Middle frontal gyrus (tissue), 1 donor: Measurements from ENCODE around the gene DAPP1.
"Not testable (repeated sequence)": the region's sequence is repeated elsewhere in the genome, so short reads cannot be mapped to it uniquely, and the experiment has no call there.

ENCODE experiments used
- DNase-seq: peaks from one replicate; pipeline ENCODE4 v3.0.0-alpha.2; 2015; ENCODE audit warnings: low spot score; ENCODE audit errors: extremely low spot score

The DAPP1 gene

GRCh38 chr4:99816545-99817308 lies at the start of gene DAPP1:
DAPP1 (plus strand) TSS chr4:99816827; CDS start chr4:99816914, 87 bp downstream.
- no peak for DNase-seq

GRCh38 chr4:99770842-99771241 lies 45.8 kb upstream of the DAPP1 start:
- not testable (repeated sequence) for DNase-seq

- DNase-seq = no peak
Measured at GRCh38 chr4:99783940-99784339, 32.7 kb upstream of the DAPP1 start.

- no peak for DNase-seq
Measured at GRCh38 chr4:99784842-99785241, 31.8 kb upstream of the DAPP1 start.

- DNase-seq = no peak
Measured at GRCh38 chr4:99790796-99791617, 25.6 kb upstream of the DAPP1 start.

GRCh38 chr4:99800332-99801004 lies 16.2 kb upstream of the DAPP1 start:
- DNase-seq = no peak

GRCh38 chr4:99801005-99801699 lies 15.5 kb upstream of the DAPP1 start:
- no peak for DNase-seq

- no peak for DNase-seq
Measured at GRCh38 chr4:99803566-99804101, 13.0 kb upstream of the DAPP1 start.

GRCh38 chr4:99806545-99806944 lies 10.1 kb upstream of the DAPP1 start:
- DNase-seq = no peak

- DNase-seq = no peak
Measured at GRCh38 chr4:99807666-99808065, 9.0 kb upstream of the DAPP1 start.

- DNase-seq = no peak
Measured at GRCh38 chr4:99808260-99808857, 8.3 kb upstream of the DAPP1 start.

GRCh38 chr4:99809326-99809725 lies 7.3 kb upstream of the DAPP1 start:
- DNase-seq = no peak

GRCh38 chr4:99810536-99810935 lies 6.1 kb upstream of the DAPP1 start:
- DNase-seq = no peak

- DNase-seq = no peak
Measured at GRCh38 chr4:99811117-99811516, 5.5 kb upstream of the DAPP1 start.

- DNase-seq = no peak
Measured at GRCh38 chr4:99811850-99812249, 4.8 kb upstream of the DAPP1 start.

- no peak for DNase-seq
Measured at GRCh38 chr4:99815597-99816011, 1.0 kb upstream of the DAPP1 start.

- DNase-seq = no peak
Measured at GRCh38 chr4:99817309-99817890, 773 bp downstream of the DAPP1 start.

- DNase-seq = no peak
Measured at GRCh38 chr4:99818661-99819060, 2.0 kb downstream of the DAPP1 start.

GRCh38 chr4:99821918-99822503 lies 5.4 kb downstream of the DAPP1 start:
- no peak for DNase-seq

GRCh38 chr4:99822734-99823133 lies 6.1 kb downstream of the DAPP1 start:
- DNase-seq = no peak
